ENCODE results near the gene DTNB.

GRCh38 chr2:25582077-25582830 is 91.1 kb downstream of the DTNB start:
- TF ChIP-seq EZH2 (IDR thresholded peaks at IDR 0.05; ENCODE audit: borderline replicate concordance, insufficient read depth, low read depth, low read length, poor library complexity, severe bottlenecking) (no peak), CTCF (IDR thresholded peaks at IDR 0.05) (no peak)

Data from B cell (primary cell).